Neural cell (in vitro differentiated cells): ENCODE data around the gene MRO. TPM values are rescaled to one million over a fixed set of nuclear protein-coding genes. Genes with fewer than 3 reads are reported as not detected.

Experiments used
- H2AFZ ChIP-seq: fragments of 200-600, 300-800 bp; sonication (generic), shearing (Covaris generic); 2 replicates; pipeline ENCODE4 v1.6.0; 2014; ENCODE audit warnings: low read depth, mild to moderate bottlenecking, antibody characterized with exemption, low read length, moderate library complexity
- H3F3A ChIP-seq: fragments of 200-600 bp; shearing (Covaris generic); 2 replicates; pipeline ENCODE4 v1.6.1; 2016; ENCODE audit warnings: mild to moderate bottlenecking, moderate library complexity, mixed read lengths, antibody characterized with exemption, low read length; ENCODE audit not compliant: insufficient read depth, poor library complexity, severe bottlenecking
- H3K27ac ChIP-seq: fragments of 200-600, 300-800 bp; sonication (generic), shearing (Covaris generic); 2 replicates; pipeline ENCODE4 v1.5.1; 2014; ENCODE audit warnings: mild to moderate bottlenecking, low read length, moderate library complexity
- H3K27me3 ChIP-seq: fragments of 300-800, 200-600 bp; sonication (generic), shearing (Covaris generic); 2 replicates; pipeline ENCODE4 v1.6.0; 2014; ENCODE audit warnings: mild to moderate bottlenecking, low read depth, low read length, moderate library complexity; ENCODE audit not compliant: insufficient read depth
- H3K36me3 ChIP-seq: fragments of 300-800, 200-600 bp; sonication (generic), shearing (Covaris generic); 2 replicates; pipeline ENCODE4 v1.5.1; 2014; ENCODE audit warnings: mild to moderate bottlenecking, antibody characterized with exemption, low read length, moderate library complexity; ENCODE audit not compliant: insufficient read depth
- H3K4me2 ChIP-seq: fragments of 300-800, 200-600 bp; sonication (generic), shearing (Covaris generic); 2 replicates; pipeline ENCODE4 v1.6.0; 2014; ENCODE audit warnings: mild to moderate bottlenecking, low read length
- H3K4me3 ChIP-seq: fragments of 300-800, 200-600 bp; sonication (generic), shearing (Covaris generic); 2 replicates; pipeline ENCODE4 v1.5.1; 2014; ENCODE audit warnings: mild to moderate bottlenecking, low read length, moderate library complexity
- H3K79me2 ChIP-seq: fragments of 200-600 bp; shearing (Covaris generic); replicated peaks from 2 replicates; pipeline ENCODE4 v1.6.0; 2014; ENCODE audit warnings: mild to moderate bottlenecking, low read length, moderate library complexity; ENCODE audit not compliant: insufficient read depth
- H3K9ac ChIP-seq: fragments of 300-800, 200-600 bp; sonication (generic), shearing (Covaris generic); 2 replicates; pipeline ENCODE4 v1.6.1; 2016; ENCODE audit warnings: mild to moderate bottlenecking, low read length, mixed read lengths
- H3K9me2 ChIP-seq: fragments of 200-600 bp; shearing (Covaris generic); 2 replicates; pipeline ENCODE4 v1.6.1; 2016; ENCODE audit warnings: mild to moderate bottlenecking, low read length, mixed read lengths; ENCODE audit not compliant: insufficient read depth
- H3K9me3 ChIP-seq: fragments of 200-600, 300-800 bp; sonication (generic), shearing (Covaris generic); 2 replicates; pipeline ENCODE4 v1.6.1; 2016; ENCODE audit warnings: mild to moderate bottlenecking, mixed run types, low read length, moderate library complexity, mixed read lengths
- H4K20me1 ChIP-seq: fragments of 200-600 bp; shearing (Covaris generic); 2 replicates; pipeline ENCODE4 v1.6.1; 2016; ENCODE audit warnings: mild to moderate bottlenecking, mixed run types; ENCODE audit not compliant: insufficient read depth
- EP300 ChIP-seq: fragments of 450-650 bp; conservative IDR thresholded peaks from 2 replicates; pipeline ENCODE4 v1.6.1; 2014; ENCODE audit warnings: antibody characterized with exemption, mild to moderate bottlenecking, moderate library complexity; ENCODE audit not compliant: poor library complexity, severe bottlenecking
- EZH2 ChIP-seq: fragments of 200-600, 300-800 bp; shearing (Covaris generic), sonication (generic); IDR thresholded peaks from 2 replicates; pipeline ENCODE4 v1.6.1; 2014; ENCODE audit warnings: antibody characterized with exemption, low read length, borderline replicate concordance, mild to moderate bottlenecking; ENCODE audit not compliant: insufficient read depth, poor library complexity, severe bottlenecking
- MXI1 ChIP-seq: fragments of 450-650 bp; conservative IDR thresholded peaks from 2 replicates; pipeline ENCODE4 v1.6.1; 2014; ENCODE audit warnings: antibody characterized with exemption, mild to moderate bottlenecking; ENCODE audit not compliant: poor library complexity, severe bottlenecking
- POLR2AphosphoS5 ChIP-seq: IDR thresholded peaks from 2 replicates; pipeline ENCODE4 v1.6.1; 2012
- RAD21 ChIP-seq: fragments of 450-650 bp; conservative IDR thresholded peaks from 2 replicates; pipeline ENCODE4 v1.6.1; 2014; ENCODE audit warnings: antibody characterized with exemption, mild to moderate bottlenecking, moderate library complexity
- SMC3 ChIP-seq: fragments of 450-650 bp; conservative IDR thresholded peaks from 2 replicates; pipeline ENCODE4 v1.6.1; 2014; ENCODE audit warnings: antibody characterized with exemption, mild to moderate bottlenecking, moderate library complexity; ENCODE audit not compliant: poor library complexity
- TAF1 ChIP-seq: IDR thresholded peaks from 2 replicates; pipeline ENCODE4 v1.6.1; 2012; ENCODE audit warnings: low read depth
- polyA plus RNA-seq: library from polyadenylated mRNA; depleted of rRNA; stranded (reverse); fragments of >200 nt; gene quantifications from 2 replicates; pipeline ENCODE4 v1.2.3, GENCODE V29; 2014
- TF ChIP-seq, protein P1 (sequence below): IDR thresholded peaks from 2 replicates; pipeline ENCODE4 v1.6.1; 2012; ENCODE audit warnings: borderline replicate concordance
- TF ChIP-seq, protein P2 (sequence below): fragments of 450-650 bp; IDR thresholded peaks from 2 replicates; pipeline ENCODE4 v1.5.1; 2014; ENCODE audit warnings: antibody characterized with exemption, mild to moderate bottlenecking, moderate library complexity; ENCODE audit not compliant: poor library complexity, severe bottlenecking

MRO gene
- polyA plus RNA-seq, 1 donor from 2014 or later, result not detected

DNA sequence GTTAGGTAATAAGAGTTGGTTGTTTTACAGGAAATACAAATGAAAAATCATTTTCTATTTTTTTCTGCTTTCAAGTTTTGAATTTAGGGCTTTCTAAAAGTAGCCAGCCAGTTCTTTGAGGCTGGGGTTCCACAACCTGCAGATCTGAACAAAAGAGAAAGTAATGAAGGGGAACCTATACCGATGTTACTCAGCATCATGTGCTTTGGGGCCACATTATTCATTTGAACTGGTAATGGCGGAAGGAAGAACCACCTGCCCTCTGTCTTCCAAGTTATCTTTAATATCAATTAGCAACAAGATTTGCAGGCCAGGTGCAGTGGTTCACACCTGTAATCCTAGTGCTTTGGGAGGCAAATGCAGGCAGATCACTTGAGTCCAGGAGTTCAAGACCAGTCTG, 12.9 kb upstream of the MRO start:
- no peak overlapping the region for H3K27ac ChIP-seq
- H3K79me2 ChIP-seq, result no peaks in the 10 kb centered on the region
- no peak overlapping the region for H2AFZ ChIP-seq
- H3K9me2 ChIP-seq, result no peaks in the 10 kb centered on the region
- H4K20me1 ChIP-seq, result no peaks in the 10 kb centered on the region
- no peak overlapping the region for H3K9ac ChIP-seq
- H3K4me3 ChIP-seq, result no peak overlapping the region
- TF ChIP-seq SMC3 (no peak), POLR2AphosphoS5 (no peak), TAF1 (no peak), EP300 (no peak), RAD21 (no peak), EZH2 (no peak), MXI1 (no peak)
- TF ChIP-seq, protein P1, sequence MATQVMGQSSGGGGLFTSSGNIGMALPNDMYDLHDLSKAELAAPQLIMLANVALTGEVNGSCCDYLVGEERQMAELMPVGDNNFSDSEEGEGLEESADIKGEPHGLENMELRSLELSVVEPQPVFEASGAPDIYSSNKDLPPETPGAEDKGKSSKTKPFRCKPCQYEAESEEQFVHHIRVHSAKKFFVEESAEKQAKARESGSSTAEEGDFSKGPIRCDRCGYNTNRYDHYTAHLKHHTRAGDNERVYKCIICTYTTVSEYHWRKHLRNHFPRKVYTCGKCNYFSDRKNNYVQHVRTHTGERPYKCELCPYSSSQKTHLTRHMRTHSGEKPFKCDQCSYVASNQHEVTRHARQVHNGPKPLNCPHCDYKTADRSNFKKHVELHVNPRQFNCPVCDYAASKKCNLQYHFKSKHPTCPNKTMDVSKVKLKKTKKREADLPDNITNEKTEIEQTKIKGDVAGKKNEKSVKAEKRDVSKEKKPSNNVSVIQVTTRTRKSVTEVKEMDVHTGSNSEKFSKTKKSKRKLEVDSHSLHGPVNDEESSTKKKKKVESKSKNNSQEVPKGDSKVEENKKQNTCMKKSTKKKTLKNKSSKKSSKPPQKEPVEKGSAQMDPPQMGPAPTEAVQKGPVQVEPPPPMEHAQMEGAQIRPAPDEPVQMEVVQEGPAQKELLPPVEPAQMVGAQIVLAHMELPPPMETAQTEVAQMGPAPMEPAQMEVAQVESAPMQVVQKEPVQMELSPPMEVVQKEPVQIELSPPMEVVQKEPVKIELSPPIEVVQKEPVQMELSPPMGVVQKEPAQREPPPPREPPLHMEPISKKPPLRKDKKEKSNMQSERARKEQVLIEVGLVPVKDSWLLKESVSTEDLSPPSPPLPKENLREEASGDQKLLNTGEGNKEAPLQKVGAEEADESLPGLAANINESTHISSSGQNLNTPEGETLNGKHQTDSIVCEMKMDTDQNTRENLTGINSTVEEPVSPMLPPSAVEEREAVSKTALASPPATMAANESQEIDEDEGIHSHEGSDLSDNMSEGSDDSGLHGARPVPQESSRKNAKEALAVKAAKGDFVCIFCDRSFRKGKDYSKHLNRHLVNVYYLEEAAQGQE, result no peak
- TF ChIP-seq, protein P2, sequence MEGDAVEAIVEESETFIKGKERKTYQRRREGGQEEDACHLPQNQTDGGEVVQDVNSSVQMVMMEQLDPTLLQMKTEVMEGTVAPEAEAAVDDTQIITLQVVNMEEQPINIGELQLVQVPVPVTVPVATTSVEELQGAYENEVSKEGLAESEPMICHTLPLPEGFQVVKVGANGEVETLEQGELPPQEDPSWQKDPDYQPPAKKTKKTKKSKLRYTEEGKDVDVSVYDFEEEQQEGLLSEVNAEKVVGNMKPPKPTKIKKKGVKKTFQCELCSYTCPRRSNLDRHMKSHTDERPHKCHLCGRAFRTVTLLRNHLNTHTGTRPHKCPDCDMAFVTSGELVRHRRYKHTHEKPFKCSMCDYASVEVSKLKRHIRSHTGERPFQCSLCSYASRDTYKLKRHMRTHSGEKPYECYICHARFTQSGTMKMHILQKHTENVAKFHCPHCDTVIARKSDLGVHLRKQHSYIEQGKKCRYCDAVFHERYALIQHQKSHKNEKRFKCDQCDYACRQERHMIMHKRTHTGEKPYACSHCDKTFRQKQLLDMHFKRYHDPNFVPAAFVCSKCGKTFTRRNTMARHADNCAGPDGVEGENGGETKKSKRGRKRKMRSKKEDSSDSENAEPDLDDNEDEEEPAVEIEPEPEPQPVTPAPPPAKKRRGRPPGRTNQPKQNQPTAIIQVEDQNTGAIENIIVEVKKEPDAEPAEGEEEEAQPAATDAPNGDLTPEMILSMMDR, result no peak
- H3K4me2 ChIP-seq, result no peak overlapping the region
- no peaks in the 10 kb centered on the region for H3K9me3 ChIP-seq
- no peaks in the 10 kb centered on the region for H3K36me3 ChIP-seq
- H3K27me3 ChIP-seq, result no peaks in the 10 kb centered on the region
- no peaks in the 10 kb centered on the region for H3F3A ChIP-seq

DNA sequence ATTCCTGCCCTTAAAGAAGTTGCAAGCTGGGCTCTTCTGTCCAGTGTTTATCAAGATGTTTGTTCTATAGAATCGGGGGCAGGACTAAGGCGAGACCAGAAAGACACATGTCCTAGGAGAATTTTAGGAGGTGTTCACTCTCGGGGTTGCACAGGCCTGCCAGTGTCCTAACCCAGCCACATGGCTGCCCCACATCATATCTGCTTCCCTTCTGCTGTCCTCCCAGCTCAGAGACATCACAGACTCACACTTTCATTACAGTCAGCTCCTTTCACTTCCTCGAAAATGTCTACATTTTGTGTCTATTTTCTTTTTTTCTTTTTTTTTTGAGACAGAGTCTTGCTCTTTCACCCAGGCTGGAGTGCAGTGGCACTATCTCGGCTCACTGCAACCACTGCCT, 10.7 kb upstream of the MRO start:
- Histone ChIP-seq H3K27ac (no peak overlapping the region), H4K20me1 (no peaks in the 10 kb centered on the region), H3K4me2 (no peak overlapping the region), H3K9me3 (no peaks in the 10 kb centered on the region), H2AFZ (no peak overlapping the region), H3K36me3 (no peaks in the 10 kb centered on the region), H3K4me3 (no peak overlapping the region), H3K27me3 (no peaks in the 10 kb centered on the region), H3K9ac (no peak overlapping the region), H3K79me2 (no peaks in the 10 kb centered on the region), H3F3A (no peaks in the 10 kb centered on the region), H3K9me2 (no peaks in the 10 kb centered on the region)
- no peak for TF ChIP-seq TAF1
- TF ChIP-seq MXI1, result no peak
- TF ChIP-seq, protein P1, result no peak
- TF ChIP-seq SMC3, result no peak
- no peak for TF ChIP-seq EZH2
- TF ChIP-seq, protein P2, result no peak
- TF ChIP-seq EP300, result no peak
- no peak for TF ChIP-seq POLR2AphosphoS5
- TF ChIP-seq RAD21, result no peak
